ENCODE data around the gene TNNI3. TPM values are rescaled to one million over a fixed set of nuclear protein-coding genes. Genes with fewer than 3 reads are reported as not detected.

TNNI3 gene
- total and polyA plus RNA-seq, 9 of the 15 experiments (the other 6 are each of a cell fraction or from before 2014, with no cell fraction given): 4.7 to 158 (median 42.0) TPM

DNA sequence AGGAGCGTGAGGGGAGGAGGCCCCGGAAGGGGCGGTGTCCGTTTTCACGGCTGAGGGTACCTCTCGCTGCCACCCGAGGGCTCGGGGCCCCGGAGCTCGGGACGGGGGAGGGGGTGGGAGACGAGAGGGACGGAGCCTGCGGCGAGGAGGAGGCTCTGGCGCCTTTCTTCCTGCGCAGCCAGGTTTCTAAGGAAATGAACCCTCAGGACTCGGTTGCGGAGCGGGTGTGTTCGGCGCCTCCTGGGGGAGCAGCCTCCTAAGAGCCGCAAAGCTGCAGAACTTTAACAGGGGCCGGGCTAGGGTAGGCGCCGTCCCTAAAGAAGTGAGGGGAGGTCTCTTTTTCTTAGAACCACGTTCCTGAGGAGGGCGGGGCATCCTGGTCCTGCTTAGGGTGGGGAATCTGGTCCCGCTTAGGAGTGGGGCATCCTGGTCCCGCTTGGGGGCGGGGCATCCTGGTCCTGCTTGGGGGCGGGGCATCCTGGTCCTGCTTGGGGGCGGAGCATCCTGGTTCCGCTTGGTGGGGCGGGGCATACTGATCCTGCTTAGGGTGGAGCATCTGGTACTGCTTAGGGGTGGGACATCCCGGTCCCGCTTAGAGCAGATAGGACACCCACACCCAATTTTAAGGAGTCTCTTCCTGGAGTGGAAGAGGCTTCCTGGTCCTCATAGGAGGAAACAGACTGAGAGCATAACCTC, 16.3 kb upstream of the TNNI3 start (continued):
- no peak for TF ChIP-seq NR1H2 (CRISPR knock-in tag; IDR thresholded peaks at IDR 0.05)
- TF ChIP-seq TCF3 (CRISPR knock-in tag; IDR thresholded peaks at IDR 0.05): no peak
- TF ChIP-seq U2AF1 (optimal IDR thresholded peaks at IDR 0.05; ENCODE audit: low read depth, low read length): no peak
- TF ChIP-seq, protein P1, sequence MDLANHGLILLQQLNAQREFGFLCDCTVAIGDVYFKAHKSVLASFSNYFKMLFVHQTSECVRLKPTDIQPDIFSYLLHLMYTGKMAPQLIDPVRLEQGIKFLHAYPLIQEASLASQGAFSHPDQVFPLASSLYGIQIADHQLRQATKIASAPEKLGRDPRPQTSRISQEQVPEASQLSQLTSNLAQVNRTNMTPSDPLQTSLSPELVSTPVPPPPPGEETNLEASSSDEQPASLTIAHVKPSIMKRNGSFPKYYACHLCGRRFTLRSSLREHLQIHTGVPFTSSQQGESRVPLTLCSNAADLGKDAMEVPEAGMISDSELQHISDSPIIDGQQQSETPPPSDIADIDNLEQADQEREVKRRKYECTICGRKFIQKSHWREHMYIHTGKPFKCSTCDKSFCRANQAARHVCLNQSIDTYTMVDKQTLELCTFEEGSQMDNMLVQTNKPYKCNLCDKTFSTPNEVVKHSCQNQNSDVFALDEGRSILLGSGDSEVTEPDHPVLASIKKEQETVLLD (IDR thresholded peaks at IDR 0.05): peak; percentile 23; the same call in 1 of the 2 replicates
- no peak for TF ChIP-seq KAT2B (IDR thresholded peaks at IDR 0.05; ENCODE audit: low read depth, low read length)
- TF ChIP-seq, protein P2, sequence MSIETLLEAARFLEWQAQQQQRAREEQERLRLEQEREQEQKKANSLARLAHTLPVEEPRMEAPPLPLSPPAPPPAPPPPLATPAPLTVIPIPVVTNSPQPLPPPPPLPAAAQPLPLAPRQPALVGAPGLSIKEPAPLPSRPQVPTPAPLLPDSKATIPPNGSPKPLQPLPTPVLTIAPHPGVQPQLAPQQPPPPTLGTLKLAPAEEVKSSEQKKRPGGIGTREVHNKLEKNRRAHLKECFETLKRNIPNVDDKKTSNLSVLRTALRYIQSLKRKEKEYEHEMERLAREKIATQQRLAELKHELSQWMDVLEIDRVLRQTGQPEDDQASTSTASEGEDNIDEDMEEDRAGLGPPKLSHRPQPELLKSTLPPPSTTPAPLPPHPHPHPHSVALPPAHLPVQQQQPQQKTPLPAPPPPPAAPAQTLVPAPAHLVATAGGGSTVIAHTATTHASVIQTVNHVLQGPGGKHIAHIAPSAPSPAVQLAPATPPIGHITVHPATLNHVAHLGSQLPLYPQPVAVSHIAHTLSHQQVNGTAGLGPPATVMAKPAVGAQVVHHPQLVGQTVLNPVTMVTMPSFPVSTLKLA (conservative IDR thresholded peaks at IDR 0.05): peak; percentile 29 to 61; a peak in 2 of 4 replicates
- TF ChIP-seq SPI1 (IDR thresholded peaks at IDR 0.05; ENCODE audit: borderline replicate concordance, low read depth, low read length): no peak
- no peak for TF ChIP-seq HLTF (IDR thresholded peaks at IDR 0.05)
- no peak for TF ChIP-seq ZFP36 (IDR thresholded peaks at IDR 0.05; ENCODE audit: low read depth, low read length, partially characterized antibody)
- TF ChIP-seq ZNF140 (CRISPR knock-in tag; IDR thresholded peaks at IDR 0.05): no peak
- no peak for TF ChIP-seq SAFB2 (IDR thresholded peaks at IDR 0.05; ENCODE audit: borderline replicate concordance, low read depth, low read length, severe bottlenecking)
- TF ChIP-seq TBL1XR1 (IDR thresholded peaks at IDR 0.05; ENCODE audit: low read length in 2 of 2): no peak
- no peak for TF ChIP-seq GTF2E2 (tag; IDR thresholded peaks at IDR 0.05)
- no peak for TF ChIP-seq DIDO1 (tag; IDR thresholded peaks at IDR 0.05; ENCODE audit: low read depth)
- no peak for TF ChIP-seq MAFF (IDR thresholded peaks at IDR 0.05; ENCODE audit: low read length)
- TF ChIP-seq RAD51 (IDR thresholded peaks at IDR 0.05; ENCODE audit: borderline replicate concordance, low read depth): no peak
- TF ChIP-seq KDM5B (IDR thresholded peaks at IDR 0.05; ENCODE audit: insufficient replicate concordance, low read depth, low read length): peak; percentile 13
- TF ChIP-seq, protein P3, sequence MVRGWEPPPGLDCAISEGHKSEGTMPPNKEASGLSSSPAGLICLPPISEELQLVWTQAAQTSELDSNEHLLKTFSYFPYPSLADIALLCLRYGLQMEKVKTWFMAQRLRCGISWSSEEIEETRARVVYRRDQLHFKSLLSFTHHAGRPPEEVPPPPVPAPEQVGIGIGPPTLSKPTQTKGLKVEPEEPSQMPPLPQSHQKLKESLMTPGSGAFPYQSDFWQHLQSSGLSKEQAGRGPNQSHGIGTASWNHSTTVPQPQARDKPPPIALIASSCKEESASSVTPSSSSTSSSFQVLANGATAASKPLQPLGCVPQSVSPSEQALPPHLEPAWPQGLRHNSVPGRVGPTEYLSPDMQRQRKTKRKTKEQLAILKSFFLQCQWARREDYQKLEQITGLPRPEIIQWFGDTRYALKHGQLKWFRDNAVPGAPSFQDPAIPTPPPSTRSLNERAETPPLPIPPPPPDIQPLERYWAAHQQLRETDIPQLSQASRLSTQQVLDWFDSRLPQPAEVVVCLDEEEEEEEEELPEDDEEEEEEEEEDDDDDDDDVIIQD (CRISPR knock-in tag; IDR thresholded peaks at IDR 0.05): no peak
- TF ChIP-seq ZNF121 (CRISPR knock-in tag; conservative IDR thresholded peaks at IDR 0.05): no peak
- TF ChIP-seq CEBPB (tag; IDR thresholded peaks at IDR 0.05): no peak
- TF ChIP-seq, protein P4, sequence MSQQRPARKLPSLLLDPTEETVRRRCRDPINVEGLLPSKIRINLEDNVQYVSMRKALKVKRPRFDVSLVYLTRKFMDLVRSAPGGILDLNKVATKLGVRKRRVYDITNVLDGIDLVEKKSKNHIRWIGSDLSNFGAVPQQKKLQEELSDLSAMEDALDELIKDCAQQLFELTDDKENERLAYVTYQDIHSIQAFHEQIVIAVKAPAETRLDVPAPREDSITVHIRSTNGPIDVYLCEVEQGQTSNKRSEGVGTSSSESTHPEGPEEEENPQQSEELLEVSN (IDR thresholded peaks at IDR 0.05; ENCODE audit: borderline replicate concordance in 1 of 2, extremely low read depth in 1 of 2, insufficient read depth in 1 of 2, insufficient read length in 1 of 2, low read depth in 1 of 2, low read length in 1 of 2, poor library complexity in 1 of 2, severe bottlenecking in 1 of 2): no peak
- no peak for TF ChIP-seq RBM22 (IDR thresholded peaks at IDR 0.05; ENCODE audit: low read depth, low read length, poor library complexity, severe bottlenecking)
- TF ChIP-seq ZFPM2 (CRISPR knock-in tag; IDR thresholded peaks at IDR 0.05): no peak
